ENCODE results near the gene IL26.

DNA sequence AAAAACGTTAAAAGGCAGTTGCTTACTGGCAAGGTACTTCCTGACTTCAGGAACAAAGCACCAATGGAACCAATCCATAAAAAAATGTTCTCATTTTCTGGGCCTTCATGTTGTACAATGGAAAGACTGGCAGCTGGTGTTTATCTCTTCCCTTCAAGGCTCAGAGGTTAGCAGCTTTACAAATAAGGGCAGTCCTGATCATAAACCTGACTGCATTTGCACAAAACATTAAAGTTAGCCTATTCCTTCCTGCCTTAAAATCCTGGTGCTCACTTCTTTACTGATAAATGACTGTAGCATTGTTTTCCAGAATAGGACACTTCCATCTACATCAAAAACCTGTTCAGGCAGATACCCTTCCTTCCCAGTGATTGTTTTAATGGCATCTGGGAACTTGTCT is 19.2 kb downstream of the IL26 start:
- TF ChIP-seq GATA2 (IDR thresholded peaks at IDR 0.05; ENCODE audit: low read depth, low read length), result no peak
- TF ChIP-seq GATA3 (IDR thresholded peaks at IDR 0.05; ENCODE audit: low read depth, low read length), result no peak
